ENCODE data around the gene TMEM80.

GRCh38 chr11:726278-727220 is 30.9 kb downstream of the TMEM80 start:
- TF ChIP-seq CTCF (IDR thresholded peaks at IDR 0.05): no peak
- peak; percentile 40 for TF ChIP-seq EZH2 (IDR thresholded peaks at IDR 0.05)

All from neural progenitor cell (in vitro differentiated cells).